Gastrocnemius medialis (tissue), 4 donors: Measurements from ENCODE around the gene ERO1A. TPM values are rescaled to one million over a fixed set of nuclear protein-coding genes. Genes with fewer than 3 reads are reported as not detected.

ENCODE experiments used
- ATAC-seq, 2 donors: fragments of 150-250 bp; one replicate each; pipeline ENCODE4 v1.9.1; 2016
- DNase-seq, 2 donors: peaks; one replicate each; pipeline ENCODE4 v3.0.0-alpha.2; 2019
- H3K27ac ChIP-seq, 4 donors: fragments of 200-600 bp; sonication (generic); 1 replicate in 1 of 4; 2 replicates in 3 of 4; pipeline ENCODE4 v1.5.1; 2016 to 2018; ENCODE audit warnings: mild to moderate bottlenecking in 2 of 4, moderate library complexity in 1 of 4
- H3K27me3 ChIP-seq, 3 donors: fragments of 200-600 bp; sonication (generic) in 2 of 3; 1 replicate in 1 of 3; 2 replicates in 2 of 3; pipeline versions ENCODE4 v1.5.1 to v1.6.0; 2016 to 2019; ENCODE audit warnings: mild to moderate bottlenecking in 1 of 3, moderate library complexity in 1 of 3
- H3K36me3 ChIP-seq, 2 donors: fragments of 200-600 bp; sonication (generic) in 1 of 2; one replicate each; pipeline ENCODE4 v1.5.1; 2017 to 2018
- H3K4me1 ChIP-seq, 2 donors: fragments of 200-600 bp; sonication (generic) in 1 of 2; one replicate each; pipeline ENCODE4 v1.5.1; 2016 to 2017; ENCODE audit warnings: mild to moderate bottlenecking in 2 of 2
- H3K4me3 ChIP-seq, 4 donors: fragments of 200-600 bp; sonication (generic) in 3 of 4; 1 replicate in 1 of 4; 2 replicates in 3 of 4; pipeline ENCODE4 v1.5.1; 2016 to 2019; ENCODE audit warnings: mild to moderate bottlenecking in 2 of 4
- H3K9me3 ChIP-seq, 3 donors: fragments of 200-600 bp; sonication (generic) in 2 of 3; 1 replicate in 1 of 3; 2 replicates in 2 of 3; pipeline ENCODE4 v1.5.1; 2016 to 2019
- POLR2A ChIP-seq, 2 donors: fragments of 450-650 bp; IDR thresholded peaks; one replicate each; pipeline ENCODE4 v1.6.1; 2017; ENCODE audit warnings: antibody characterized with exemption in 2 of 2, mild to moderate bottlenecking in 2 of 2, moderate library complexity in 2 of 2
- in situ Hi-C, 4 donors: fragments of 200-750 bp; cut with MboI; loops; one replicate each; pipeline versions ENCODE4 v1.15.0 to v1.8.0; 2017; ENCODE audit warnings: low sequenced_read_pairs in 4 of 4
- intact Hi-C: fragments of 100-400 bp; cut with DNase I; formaldehyde crosslinking; loops from one replicate; pipeline ENCODE4 v1.15.1; 2023; ENCODE audit warnings: low total_unique reads
- total RNA-seq, 4 donors: library from RNA; depleted of rRNA; stranded (reverse); fragments of >200 nt; gene quantifications; one replicate each; pipeline versions ENCODE4 v1.1.0 to v1.2.3, GENCODE V29; 2016
- TF ChIP-seq, protein P1 (sequence below), 5 experiments: fragments of 450-650 bp in 3 of 5; fragments of 200-600 bp in 2 of 5; sonication (generic) in 2 of 5; IDR thresholded peaks in 4 of 5; conservative IDR thresholded peaks in 1 of 5; 1 replicate in 4 of 5; 2 replicates in 1 of 5; pipeline ENCODE4 v1.5.1; 2016 to 2019; ENCODE audit warnings: antibody characterized with exemption in 5 of 5, mild to moderate bottlenecking in 3 of 5, moderate library complexity in 3 of 5

Gene ERO1A, protein sequence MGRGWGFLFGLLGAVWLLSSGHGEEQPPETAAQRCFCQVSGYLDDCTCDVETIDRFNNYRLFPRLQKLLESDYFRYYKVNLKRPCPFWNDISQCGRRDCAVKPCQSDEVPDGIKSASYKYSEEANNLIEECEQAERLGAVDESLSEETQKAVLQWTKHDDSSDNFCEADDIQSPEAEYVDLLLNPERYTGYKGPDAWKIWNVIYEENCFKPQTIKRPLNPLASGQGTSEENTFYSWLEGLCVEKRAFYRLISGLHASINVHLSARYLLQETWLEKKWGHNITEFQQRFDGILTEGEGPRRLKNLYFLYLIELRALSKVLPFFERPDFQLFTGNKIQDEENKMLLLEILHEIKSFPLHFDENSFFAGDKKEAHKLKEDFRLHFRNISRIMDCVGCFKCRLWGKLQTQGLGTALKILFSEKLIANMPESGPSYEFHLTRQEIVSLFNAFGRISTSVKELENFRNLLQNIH
- total RNA-seq = 10 to 100 TPM; 11.9 to 25.6 (median 19.1) TPM

DNA sequence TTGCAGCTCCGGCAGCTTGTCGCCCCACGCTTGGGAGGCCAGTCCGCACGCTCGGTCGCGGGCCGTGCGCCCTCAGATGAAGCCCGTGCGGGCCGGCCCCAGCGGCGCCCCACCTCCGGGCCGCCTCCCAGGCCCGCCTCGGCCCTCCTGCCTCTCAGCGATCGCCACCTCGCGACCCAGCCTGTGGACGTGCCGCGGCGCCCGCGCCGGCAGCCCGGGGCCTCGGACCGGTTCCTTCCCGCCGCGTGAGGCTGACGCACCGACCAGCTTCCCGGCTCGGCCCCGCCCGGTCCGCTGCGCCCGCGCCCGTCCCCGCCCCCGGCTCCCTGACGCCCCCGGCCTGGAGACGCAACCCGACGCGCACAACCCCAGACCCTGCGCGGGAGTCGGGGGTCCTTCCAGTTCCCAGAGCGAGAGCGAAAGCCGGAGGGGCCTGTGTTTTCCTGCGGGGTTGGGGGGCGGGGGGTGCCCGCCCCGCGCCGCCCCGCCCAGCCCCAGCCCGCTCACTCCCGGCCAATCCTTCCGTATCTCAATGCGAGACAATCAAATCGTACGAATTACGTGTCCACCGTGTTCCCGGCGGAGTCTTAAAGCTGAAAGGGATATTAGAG lies at the start of gene ERO1A:
ERO1A (minus strand) TSS at position 78 of the 611 bp plus-strand sequence; CDS start at position 1, 77 bp downstream.
- peak; percentile 84 for TF ChIP-seq POLR2A (IDR thresholded peaks at IDR 0.05)
- TF ChIP-seq, protein P1, sequence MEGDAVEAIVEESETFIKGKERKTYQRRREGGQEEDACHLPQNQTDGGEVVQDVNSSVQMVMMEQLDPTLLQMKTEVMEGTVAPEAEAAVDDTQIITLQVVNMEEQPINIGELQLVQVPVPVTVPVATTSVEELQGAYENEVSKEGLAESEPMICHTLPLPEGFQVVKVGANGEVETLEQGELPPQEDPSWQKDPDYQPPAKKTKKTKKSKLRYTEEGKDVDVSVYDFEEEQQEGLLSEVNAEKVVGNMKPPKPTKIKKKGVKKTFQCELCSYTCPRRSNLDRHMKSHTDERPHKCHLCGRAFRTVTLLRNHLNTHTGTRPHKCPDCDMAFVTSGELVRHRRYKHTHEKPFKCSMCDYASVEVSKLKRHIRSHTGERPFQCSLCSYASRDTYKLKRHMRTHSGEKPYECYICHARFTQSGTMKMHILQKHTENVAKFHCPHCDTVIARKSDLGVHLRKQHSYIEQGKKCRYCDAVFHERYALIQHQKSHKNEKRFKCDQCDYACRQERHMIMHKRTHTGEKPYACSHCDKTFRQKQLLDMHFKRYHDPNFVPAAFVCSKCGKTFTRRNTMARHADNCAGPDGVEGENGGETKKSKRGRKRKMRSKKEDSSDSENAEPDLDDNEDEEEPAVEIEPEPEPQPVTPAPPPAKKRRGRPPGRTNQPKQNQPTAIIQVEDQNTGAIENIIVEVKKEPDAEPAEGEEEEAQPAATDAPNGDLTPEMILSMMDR (IDR thresholded peaks at IDR 0.05 in 4 of 5, conservative IDR thresholded peaks at IDR 0.05 in 1 of 5) = no peak

DNA sequence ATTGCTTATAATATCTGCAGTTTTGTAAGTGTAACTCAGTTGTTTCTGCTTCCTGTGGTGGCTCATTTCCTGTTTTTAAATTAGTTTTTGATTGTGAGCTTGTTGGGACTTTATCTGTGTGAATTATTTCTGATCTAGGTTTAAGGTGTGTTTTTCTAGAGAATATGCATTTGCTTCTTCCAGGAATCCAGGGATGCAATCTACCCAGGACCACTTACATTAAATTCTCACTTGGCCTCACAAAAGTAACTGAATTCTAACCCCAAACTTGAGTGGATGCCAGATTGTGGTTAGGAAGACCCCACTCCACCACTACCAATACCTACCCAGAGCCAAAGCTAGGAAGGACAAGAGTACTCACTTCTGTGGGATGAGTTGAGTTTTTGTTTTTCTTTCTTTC lies 46.5 kb upstream of the ERO1A start:
- no peak for ATAC-seq
- intact Hi-C loops = no loop called here
- no peak for DNase-seq
- Histone ChIP-seq H3K9me3 (no peaks in the 10 kb centered on the region), H3K4me1 (peaks cover 5 to 9% of the 10 kb centered on the region in 2 donors), H3K27me3 (no peaks in the 10 kb centered on the region), H3K4me3 (no peak overlapping the region), H3K27ac (peak overlapping the region in 3 of 4 donors; percentile 0 to 51 (median 51)), H3K36me3 (peaks cover 0 to 9% of the 10 kb centered on the region in 2 donors)
- no peak for TF ChIP-seq POLR2A (IDR thresholded peaks at IDR 0.05)
- TF ChIP-seq, protein P1 (IDR thresholded peaks at IDR 0.05 in 4 of 5, conservative IDR thresholded peaks at IDR 0.05 in 1 of 5) = no peak
- in situ Hi-C loops = no loop called here

More for the DNA sequence above, at the start of gene ERO1A:
- H3K9me3 ChIP-seq = no peaks in the 10 kb centered on the region
- peak within 1 kb of the TSS; percentile 72 to 98 (median 86) for H3K4me3 ChIP-seq
- H3K27me3 ChIP-seq = no peaks in the 10 kb centered on the region
- peak; percentile 95 for ATAC-seq
- intact Hi-C loops (loop anchor here (1.0 kb wide), 2 partner anchors 35 to 142 kb away; partner anchors contain the start of gene STYX), in situ Hi-C loops (loop anchor here in 2 of 4 donors (10.0 kb wide), 2 partner anchors 141 to 259 kb away; partner anchors contain the start of genes FERMT2 (in 1 of the 2), GPR137C (in 1 of the 2) and TXNDC16 (in 1 of the 2))
- H3K36me3 ChIP-seq = no peaks in the 10 kb centered on the region
- peak within 1 kb of the TSS; percentile 95 to 98 (median 96) for H3K27ac ChIP-seq
- DNase-seq = peak; percentile 79 to 81
- peaks cover 8 to 19% of the 10 kb centered on the region in 2 donors for H3K4me1 ChIP-seq

DNA sequence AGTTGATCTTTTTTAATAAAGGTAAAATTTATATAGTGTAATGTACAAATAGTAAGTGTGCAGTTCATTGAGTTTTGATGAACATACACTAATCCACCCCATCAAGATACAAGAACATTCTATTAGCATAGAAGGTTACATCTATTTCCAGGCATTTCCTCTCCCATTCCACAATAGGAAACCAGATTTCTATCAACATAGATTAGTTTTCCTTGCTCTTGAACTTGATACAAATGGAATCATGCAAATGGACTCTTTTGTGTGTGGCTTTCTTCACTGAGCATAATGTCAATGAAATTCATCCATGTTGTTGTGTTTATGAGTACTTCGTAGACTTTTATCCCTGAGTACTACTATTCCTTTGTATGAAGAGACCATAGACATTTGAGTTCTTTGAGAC lies 45.4 kb upstream of the ERO1A start:
- Histone ChIP-seq H3K27ac (no peak overlapping the region), H3K36me3 (peaks cover 0 to 6% of the 10 kb centered on the region in 2 donors), H3K4me1 (peaks cover 9 to 11% of the 10 kb centered on the region in 2 donors), H3K27me3 (no peaks in the 10 kb centered on the region), H3K9me3 (no peaks in the 10 kb centered on the region), H3K4me3 (no peak overlapping the region)
- TF ChIP-seq, protein P1 (IDR thresholded peaks at IDR 0.05 in 4 of 5, conservative IDR thresholded peaks at IDR 0.05 in 1 of 5) = no peak
- TF ChIP-seq POLR2A (IDR thresholded peaks at IDR 0.05) = no peak
- in situ Hi-C loops = no loop called here
- ATAC-seq = no peak
- intact Hi-C loops = no loop called here
- DNase-seq = no peak

DNA sequence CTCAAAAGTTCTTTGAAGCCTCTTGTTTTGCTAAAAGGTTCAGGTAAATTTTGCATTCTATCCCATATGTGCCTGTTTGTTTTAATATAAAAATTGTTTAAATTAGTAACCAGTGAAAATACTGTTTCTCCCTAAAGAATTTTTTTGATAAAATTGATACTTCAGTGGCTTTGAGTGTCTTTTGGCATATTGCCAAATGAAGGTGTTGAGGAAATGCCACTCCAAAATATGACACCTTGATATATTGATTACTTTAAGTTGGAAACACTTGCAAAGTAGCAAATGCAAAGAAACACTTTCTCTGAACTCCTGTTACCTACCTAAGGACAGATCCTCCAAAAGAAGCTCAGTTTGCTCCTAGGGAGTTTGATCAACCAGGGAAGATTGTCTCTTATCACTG lies 43.1 kb upstream of the ERO1A start:
- Histone ChIP-seq H3K4me1 (peaks cover 9 to 11% of the 10 kb centered on the region in 2 donors), H3K4me3 (no peak overlapping the region), H3K36me3 (peaks cover 0 to 13% of the 10 kb centered on the region in 2 donors), H3K27ac (no peak overlapping the region), H3K9me3 (no peaks in the 10 kb centered on the region), H3K27me3 (no peaks in the 10 kb centered on the region)
- intact Hi-C loops (no loop called here), in situ Hi-C loops (loop anchor here in 1 of 4 donors (10.0 kb wide), 1 partner anchor 46 kb away; no protein-coding TSS in a partner anchor)
- no peak for DNase-seq
- TF ChIP-seq, protein P1 (IDR thresholded peaks at IDR 0.05 in 4 of 5, conservative IDR thresholded peaks at IDR 0.05 in 1 of 5) = no peak
- TF ChIP-seq POLR2A (IDR thresholded peaks at IDR 0.05) = no peak
- no peak for ATAC-seq
